Stimulated activated CD8-positive, alpha-beta memory T cell treated with anti-CD3 and anti-CD28 coated beads, Interleukin-12 subunit alpha, Interleukin-12 subunit beta, amount 100 ng/mL, for 1 hour (primary cell): ENCODE measurements around the gene SYNE4.

Source experiments
- DNase-seq: peaks from one replicate; pipeline ENCODE4 v3.0.0-alpha.2; 2020; ENCODE audit warnings: low read depth

Gene SYNE4

DNA sequence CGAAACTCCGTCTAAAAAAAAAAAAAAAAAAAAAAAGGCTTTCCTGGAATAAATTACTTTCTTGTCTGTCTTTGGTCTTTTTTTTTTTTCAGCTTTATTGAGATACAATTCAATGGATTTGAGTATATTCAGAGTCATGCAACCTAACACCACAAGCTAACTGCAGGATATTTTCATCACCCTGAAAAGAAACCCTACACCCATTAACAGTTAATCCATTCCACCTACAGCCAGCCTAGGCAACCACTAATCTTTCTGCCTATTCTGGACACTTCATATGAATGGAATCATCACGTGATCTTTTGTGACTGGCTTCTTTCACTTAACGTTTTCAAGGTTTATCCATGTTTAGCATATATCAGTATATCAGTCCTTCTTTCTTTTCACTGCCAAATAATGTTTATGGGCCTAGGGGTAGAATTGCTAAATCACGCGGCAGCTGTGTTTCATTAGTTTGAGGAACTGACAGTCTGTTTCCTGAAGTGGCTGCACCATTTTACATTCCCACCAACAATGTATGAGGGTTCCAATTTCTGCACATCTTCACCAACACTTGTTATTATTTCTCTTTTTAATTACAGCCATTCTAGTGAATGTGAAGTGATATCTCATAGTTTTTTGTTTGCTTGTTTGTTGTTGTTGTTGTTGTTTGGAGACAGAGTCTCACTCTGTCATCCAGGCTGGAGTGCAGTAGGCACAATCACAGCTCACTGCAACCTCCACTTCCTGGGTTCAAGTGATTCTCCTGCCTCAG lies 52.6 kb downstream of the SYNE4 start:
- DNase-seq: no peak
